GM23338 (cell line): ENCODE data around the gene LRRC2. TPM values are rescaled to one million over a fixed set of nuclear protein-coding genes. Genes with fewer than 3 reads are reported as not detected.
"Not testable (repeated sequence)": the region's sequence is repeated elsewhere in the genome, so short reads cannot be mapped to it uniquely, and the experiment has no call there.

Experiments used
- ATAC-seq: fragments of 200-7000 bp; cut with Tn5 transposase; 3 replicates; pipeline ENCODE4 v1.9.1; 2020
- DNase-seq: peaks from one replicate; pipeline ENCODE4 v3.0.0-alpha.2; 2015; ENCODE audit warnings: low spot score
- H2AFZ ChIP-seq: fragments of 200-600 bp; sonication (generic); 2 replicates; pipeline ENCODE4 v1.8.0; 2016; ENCODE audit warnings: antibody characterized with exemption, mild to moderate bottlenecking, moderate library complexity
- H3F3A ChIP-seq: fragments of 200-600 bp; sonication (generic); replicated peaks from 2 replicates; pipeline ENCODE4 v1.8.0; 2017; ENCODE audit warnings: antibody characterized with exemption, mixed run types, low read depth
- H3K27ac ChIP-seq: fragments of 200-600 bp; sonication (generic); 2 replicates; pipeline ENCODE4 v1.6.1; 2016; ENCODE audit warnings: low read depth
- H3K27me3 ChIP-seq: fragments of 200-600 bp; sonication (generic); 2 replicates; pipeline ENCODE4 v1.8.0; 2016; ENCODE audit warnings: mild to moderate bottlenecking, mixed run types, moderate library complexity; ENCODE audit not compliant: insufficient read depth
- H3K36me3 ChIP-seq: fragments of 200-600 bp; sonication (generic); 2 replicates; pipeline ENCODE4 v1.8.0; 2016; ENCODE audit warnings: mild to moderate bottlenecking; ENCODE audit not compliant: insufficient read depth
- H3K4me1 ChIP-seq: fragments of 200-600 bp; sonication (generic); 2 replicates; pipeline ENCODE4 v1.8.0; 2016; ENCODE audit warnings: mild to moderate bottlenecking, moderate library complexity; ENCODE audit not compliant: insufficient read depth
- H3K4me2 ChIP-seq: fragments of 200-600 bp; sonication (generic); 2 replicates; pipeline ENCODE4 v1.7.1; 2017; ENCODE audit warnings: mixed run types
- H3K4me3 ChIP-seq: fragments of 200-600 bp; sonication (generic); 2 replicates; pipeline ENCODE4 v1.6.1; 2016; ENCODE audit warnings: mixed run types
- H3K79me2 ChIP-seq: fragments of 200-600 bp; sonication (generic); replicated peaks from 2 replicates; pipeline ENCODE4 v1.8.0; 2017; ENCODE audit warnings: mild to moderate bottlenecking; ENCODE audit not compliant: insufficient read depth
- H3K9me2 ChIP-seq: fragments of 200-600 bp; sonication (generic); 2 replicates; pipeline ENCODE4 v1.8.0; 2017; ENCODE audit not compliant: insufficient read depth
- H4K20me1 ChIP-seq: fragments of 200-600 bp; sonication (generic); replicated peaks from 2 replicates; pipeline ENCODE4 v1.8.0; 2017; ENCODE audit warnings: mild to moderate bottlenecking; ENCODE audit not compliant: insufficient read depth
- H3K27ac Mint-ChIP-seq: 2 replicates; pipeline ENCODE4 v1.8.0; 2020; ENCODE audit warnings: inconsistent platforms, mild to moderate bottlenecking, moderate library complexity, mixed read lengths
- H3K27me3 Mint-ChIP-seq: 3 replicates; pipeline ENCODE4 v1.8.0; 2022; ENCODE audit warnings: low read depth, mild to moderate bottlenecking, moderate library complexity, mixed read lengths, inconsistent platforms; ENCODE audit not compliant: insufficient read depth, poor library complexity
- H3K36me3 Mint-ChIP-seq: 3 replicates; pipeline ENCODE4 v1.8.0; 2021; ENCODE audit warnings: low read depth, mild to moderate bottlenecking, inconsistent platforms, moderate library complexity, mixed read lengths
- H3K4me1 Mint-ChIP-seq: 3 replicates; pipeline ENCODE4 v1.8.0; 2020; ENCODE audit warnings: mild to moderate bottlenecking, inconsistent platforms, mixed read lengths
- H3K4me3 Mint-ChIP-seq: 3 replicates; pipeline ENCODE4 v1.8.0; 2021; ENCODE audit warnings: moderate library complexity, mild to moderate bottlenecking, inconsistent platforms, mixed read lengths
- H3K9me3 Mint-ChIP-seq: 3 replicates; pipeline ENCODE4 v1.8.0; 2020; ENCODE audit warnings: moderate library complexity, mild to moderate bottlenecking, inconsistent platforms, mixed read lengths
- CREB1 ChIP-seq: fragments of 250-450 bp; sonication (Bioruptor Pico); IDR thresholded peaks from 2 replicates; pipeline ENCODE4 v1.5.0; 2020; ENCODE audit warnings: low read depth, mild to moderate bottlenecking, moderate library complexity
- CTCF ChIP-seq, 2 experiments: fragments of 200-600 bp in 1 of 2; sonication (generic) in 1 of 2; conservative IDR thresholded peaks; 2 replicates each; pipeline versions ENCODE4 v1.5.1 to v1.6.1; 2016 to 2017; ENCODE audit warnings: antibody characterized with exemption in 2 of 2, low read depth in 2 of 2, mild to moderate bottlenecking in 2 of 2, moderate library complexity in 1 of 2
- ETS1 ChIP-seq: IDR thresholded peaks from 2 replicates; pipeline ENCODE4 v1.6.1; 2016; ENCODE audit warnings: antibody characterized with exemption
- EZH2 ChIP-seq: fragments of 200-600 bp; sonication (generic); IDR thresholded peaks from one replicate; pipeline ENCODE4 v1.8.0; 2017; ENCODE audit warnings: antibody characterized with exemption, mild to moderate bottlenecking, low read depth; ENCODE audit not compliant: unreplicated experiment
- JUNB ChIP-seq: IDR thresholded peaks from one replicate; pipeline ENCODE4 v1.6.1; 2016; ENCODE audit warnings: antibody characterized with exemption; ENCODE audit not compliant: unreplicated experiment
- POLR2AphosphoS5 ChIP-seq: IDR thresholded peaks from 2 replicates; pipeline ENCODE4 v1.6.1; 2016; ENCODE audit warnings: antibody characterized with exemption, low read depth
- STAT1 ChIP-seq: IDR thresholded peaks from one replicate; pipeline ENCODE4 v1.6.1; 2016; ENCODE audit warnings: antibody characterized with exemption; ENCODE audit not compliant: unreplicated experiment
- ZNF114 ChIP-seq: fragments of 250-450 bp; sonication (Bioruptor Pico); IDR thresholded peaks from 2 replicates; pipeline ENCODE4 v1.5.0; 2020; ENCODE audit warnings: mild to moderate bottlenecking, moderate library complexity
- ZNF331 ChIP-seq: fragments of 250-450 bp; sonication (Bioruptor Pico); IDR thresholded peaks from 2 replicates; pipeline ENCODE4 v1.5.0; 2020; ENCODE audit warnings: low read depth, mild to moderate bottlenecking, moderate library complexity
- ZNF462 ChIP-seq: fragments of 250-450 bp; sonication (Bioruptor Pico); IDR thresholded peaks from 2 replicates; pipeline ENCODE4 v1.5.0; 2020; ENCODE audit warnings: mild to moderate bottlenecking, moderate library complexity
- polyA plus RNA-seq: library from polyadenylated mRNA; unstranded; fragments of >200 nt; fragmentation: Nextera tagmentation; extraction: Ambion mirVana; gene quantifications from 2 replicates; pipeline ENCODE4 v1.2.1, GENCODE V29; 2016
- total RNA-seq: library from RNA; depleted of rRNA; stranded (reverse); fragments of >200 nt; shearing (Covaris generic); gene quantifications from 2 replicates; pipeline ENCODE4 v1.2.3, GENCODE V29; 2014

The LRRC2 gene
- total and polyA plus RNA-seq, 2 experiments from 2014 or later: 6.5 to 7.1 TPM

GRCh38 chr3:46538425-46538802, 27.7 kb downstream of the LRRC2 start:
- H3K27me3 ChIP-seq, H3K4me3 Mint-ChIP-seq, DNase-seq, H3K27ac ChIP-seq, H3K27ac Mint-ChIP-seq, H3K9me3 Mint-ChIP-seq, H3K79me2 ChIP-seq, H3F3A ChIP-seq, H3K36me3 Mint-ChIP-seq, H3K4me3 ChIP-seq, ATAC-seq, H3K36me3 ChIP-seq, H3K4me2 ChIP-seq, H3K4me1 ChIP-seq, H4K20me1 ChIP-seq, H3K27me3 Mint-ChIP-seq, H3K9me2 ChIP-seq, H2AFZ ChIP-seq: not testable (repeated sequence)
- H3K4me1 Mint-ChIP-seq: peaks cover 19% of the 10 kb centered on the region; the same call in 2 of the 3 replicates

GRCh38 chr3:46537779-46538178, 28.3 kb downstream of the LRRC2 start:
- DNase-seq: no peak
- H2AFZ ChIP-seq: no peak overlapping the region
- no peaks in the 10 kb centered on the region for H3K9me3 Mint-ChIP-seq
- no peak overlapping the region; the same call in 1 of the 2 replicates for H3K4me2 ChIP-seq
- no peak overlapping the region for H3K27ac ChIP-seq
- H3K4me3 ChIP-seq: no peak overlapping the region
- peaks cover 15% of the 10 kb centered on the region; the same call in 2 of the 3 replicates for H3K4me1 Mint-ChIP-seq
- H3K36me3 ChIP-seq: 0 out of 2 replicates have a peak, but pooled peaks cover 5% of the 10 kb centered on the region
- peaks cover 9% of the 10 kb centered on the region for H3K4me1 ChIP-seq
- peaks cover 7% of the 10 kb centered on the region; the same call in 2 of the 3 replicates for H3K36me3 Mint-ChIP-seq
- no peaks in the 10 kb centered on the region for H3K27me3 ChIP-seq
- ATAC-seq: no peak
- no peaks in the 10 kb centered on the region for H3F3A ChIP-seq
- H3K27ac Mint-ChIP-seq: no peak overlapping the region
- peaks cover 6% of the 10 kb centered on the region for H3K27me3 Mint-ChIP-seq
- H3K79me2 ChIP-seq: no peaks in the 10 kb centered on the region
- 0 out of 2 replicates have a peak, but pooled peaks cover 9% of the 10 kb centered on the region for H3K9me2 ChIP-seq
- H4K20me1 ChIP-seq: no peaks in the 10 kb centered on the region
- H3K4me3 Mint-ChIP-seq: no peak overlapping the region
- TF ChIP-seq ETS1: no peak
- TF ChIP-seq EZH2: no peak
- TF ChIP-seq CREB1: no peak
- TF ChIP-seq STAT1: no peak
- TF ChIP-seq CTCF (conservative IDR thresholded peaks at IDR 0.05; ENCODE audit: low read depth in 2 of 2): no peak
- TF ChIP-seq ZNF462 (CRISPR knock-in tag): no peak
- TF ChIP-seq POLR2AphosphoS5: no peak
- TF ChIP-seq ZNF331 (CRISPR knock-in tag): no peak
- no peak for TF ChIP-seq ZNF114
- TF ChIP-seq JUNB: no peak
